Measurements from ENCODE around the gene DHX15.

DHX15 gene

GRCh38 chr4:24482871-24483270 is 101.5 kb downstream of the DHX15 start:
- no peak for DNase-seq (ENCODE audit: low read depth)

- DNase-seq (ENCODE audit: low read depth): no peak
Measured at GRCh38 chr4:24477919-24478318, 106.4 kb downstream of the DHX15 start.
